ENCODE measurements around the gene CES4A. TPM values are rescaled to one million over a fixed set of nuclear protein-coding genes. Genes with fewer than 3 reads are reported as not detected.
"Not testable (repeated sequence)": the region's sequence is repeated elsewhere in the genome, so short reads cannot be mapped to it uniquely, and the experiment has no call there.

The CES4A gene
- total RNA-seq, 1 experiment from 2014 or later, result not detected

GRCh38 chr16:66955363-66956153 is 32.8 kb upstream of the CES4A start:
- not testable (repeated sequence) for DNase-seq (ENCODE audit: low read depth)

GRCh38 chr16:66956154-66956457 is 32.3 kb upstream of the CES4A start:
- not testable (repeated sequence) for DNase-seq (ENCODE audit: low read depth)

- DNase-seq (ENCODE audit: low read depth), result no peak
Measured at GRCh38 chr16:66958857-66959703, 29.3 kb upstream of the CES4A start.

GRCh38 chr16:66959704-66960161 is 28.7 kb upstream of the CES4A start:
- no peak for DNase-seq (ENCODE audit: low read depth)

- no peak for DNase-seq (ENCODE audit: low read depth)
Measured at GRCh38 chr16:66960270-66960669, 28.1 kb upstream of the CES4A start.

- peak; percentile 76 for DNase-seq (ENCODE audit: low read depth)
Measured at GRCh38 chr16:66961065-66961744, 27.2 kb upstream of the CES4A start, which contains the start of gene CES3. TSS of gene CES3 (plus strand) at chr16:66961266. CDS start at chr16:66961308, 42 bp downstream.

GRCh38 chr16:66961914-66962313 is 26.5 kb upstream of the CES4A start:
- no peak for DNase-seq (ENCODE audit: low read depth)

- no peak for DNase-seq (ENCODE audit: low read depth)
Measured at GRCh38 chr16:66964049-66964448, 24.3 kb upstream of the CES4A start.

- DNase-seq (ENCODE audit: low read depth), result no peak
Measured at GRCh38 chr16:66968847-66969246, 19.5 kb upstream of the CES4A start.

- DNase-seq (ENCODE audit: low read depth), result peak; percentile 76
Measured at GRCh38 chr16:66970775-66971720, 17.3 kb upstream of the CES4A start.

- no peak for DNase-seq (ENCODE audit: low read depth)
Measured at GRCh38 chr16:66972983-66973382, 15.4 kb upstream of the CES4A start.

GRCh38 chr16:66973716-66974115 is 14.7 kb upstream of the CES4A start:
- DNase-seq (ENCODE audit: low read depth), result no peak

- DNase-seq (ENCODE audit: low read depth), result not testable (repeated sequence)
Measured at GRCh38 chr16:66974156-66974931, 14.0 kb upstream of the CES4A start.

- DNase-seq (ENCODE audit: low read depth), result not testable (repeated sequence)
Measured at GRCh38 chr16:66974932-66975246, 13.5 kb upstream of the CES4A start.

GRCh38 chr16:66975302-66975893 is 13.0 kb upstream of the CES4A start:
- DNase-seq (ENCODE audit: low read depth), result no peak

- DNase-seq (ENCODE audit: low read depth), result no peak
Measured at GRCh38 chr16:66976746-66977145, 11.6 kb upstream of the CES4A start.

- peak; percentile 77 for DNase-seq (ENCODE audit: low read depth)
Measured at GRCh38 chr16:66977341-66978113, 10.9 kb upstream of the CES4A start.

GRCh38 chr16:66979011-66979717 is 9.2 kb upstream of the CES4A start:
- DNase-seq (ENCODE audit: low read depth), result peak; percentile 35
